NCI-H187 (cell line): ENCODE results near the gene POLR3H.
"Not testable (repeated sequence)": the region's sequence is repeated elsewhere in the genome, so short reads cannot be mapped to it uniquely, and the experiment has no call there.

Experiments
- DNase-seq, 2 experiments: peaks; one replicate each; lab custom pipeline; 2025; lab: John Stamatoyannopoulos, UW

Gene POLR3H

DNA sequence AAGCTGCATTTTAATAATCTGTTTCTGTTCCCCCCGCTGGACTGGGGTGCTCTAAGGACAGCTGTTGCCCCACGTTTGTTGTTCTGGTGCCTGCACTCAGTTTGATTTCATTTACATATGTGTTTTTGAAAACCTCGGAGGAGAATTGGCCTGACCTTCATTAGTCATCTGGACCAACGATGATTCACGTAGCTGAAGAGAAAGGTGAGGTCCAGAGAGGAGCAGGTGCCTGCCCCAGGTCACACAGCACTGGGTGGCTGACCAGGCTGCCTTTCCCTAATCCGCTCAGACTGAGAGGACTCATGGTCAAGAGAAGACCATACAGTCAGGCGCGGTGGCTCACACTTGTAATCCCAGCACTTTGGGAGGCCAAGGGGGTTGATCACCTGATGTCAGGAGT is 20.3 kb upstream of the POLR3H start:
- no peak for DNase-seq

- DNase-seq = no peak
These were observed 18.9 kb upstream of the POLR3H start for GRCh38 chr22:41563051-41563711.

GRCh38 chr22:41562461-41562860 is 18.2 kb upstream of the POLR3H start:
- DNase-seq = no peak

DNA sequence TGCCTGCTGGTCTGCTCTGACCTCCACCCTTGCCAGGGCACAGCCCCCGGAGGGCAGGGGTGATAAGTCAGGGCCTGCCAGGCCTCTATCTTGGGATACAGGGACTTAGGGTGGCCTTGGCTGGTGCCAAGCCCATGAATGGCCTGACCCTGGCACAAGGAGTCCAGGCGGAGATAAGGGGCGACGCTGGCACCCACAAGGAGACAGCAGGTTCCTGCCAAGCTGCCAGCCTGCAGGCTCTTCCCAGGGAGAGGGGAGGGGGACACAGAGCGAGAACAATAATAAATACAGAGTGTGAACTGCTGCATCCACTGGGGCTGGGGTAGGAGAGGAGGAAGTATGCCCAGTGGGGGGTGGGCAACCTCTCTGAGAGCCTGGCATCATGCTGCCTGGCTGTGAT is 17.5 kb upstream of the POLR3H start:
- no peak for DNase-seq

DNA sequence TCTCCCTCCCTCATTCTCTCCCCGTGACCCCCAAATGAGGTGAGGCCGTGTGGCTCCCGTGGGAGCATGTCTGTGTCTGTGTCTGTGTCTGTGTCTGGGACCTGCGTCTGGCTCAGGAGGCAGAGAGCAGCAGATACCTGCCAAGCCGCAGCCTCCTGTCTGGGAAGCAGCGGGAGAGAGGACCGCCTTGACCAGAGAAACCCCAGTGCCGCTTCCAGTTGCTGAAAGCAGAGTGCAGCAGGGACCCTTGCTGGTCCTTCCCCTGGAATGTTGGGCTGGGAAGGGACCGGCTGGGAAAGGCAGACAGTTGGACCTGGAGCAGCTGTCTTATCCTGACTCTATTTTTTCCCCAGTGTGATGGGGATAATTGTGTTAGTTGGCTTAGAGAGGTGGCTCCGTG is 17.1 kb upstream of the POLR3H start:
- no peak for DNase-seq

GRCh38 chr22:41560095-41560471 is 15.8 kb upstream of the POLR3H start:
- no peak for DNase-seq

DNA sequence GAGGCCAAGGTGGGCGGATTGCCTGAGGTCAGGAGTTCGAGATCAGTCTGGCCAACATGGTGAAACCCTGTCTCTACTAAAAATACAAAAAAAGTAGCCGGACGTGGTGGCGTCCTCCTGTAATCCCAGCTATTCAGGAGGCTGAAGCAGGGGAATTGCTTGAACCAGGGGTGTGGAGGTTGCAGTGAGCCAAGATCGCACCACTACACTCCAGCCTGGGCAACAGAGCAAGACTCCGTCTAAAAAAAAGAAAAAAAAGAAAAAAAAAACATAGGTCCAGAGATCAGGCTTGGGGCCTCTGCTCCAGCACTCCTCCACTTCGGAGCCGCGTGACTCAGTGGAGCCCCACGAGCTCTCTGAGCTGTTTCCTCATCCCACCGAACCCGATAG is 14.0 kb upstream of the POLR3H start:
- not testable (repeated sequence) for DNase-seq

- DNase-seq = no peak
These were observed 13.4 kb upstream of the POLR3H start for GRCh38 chr22:41557401-41558240.

DNA sequence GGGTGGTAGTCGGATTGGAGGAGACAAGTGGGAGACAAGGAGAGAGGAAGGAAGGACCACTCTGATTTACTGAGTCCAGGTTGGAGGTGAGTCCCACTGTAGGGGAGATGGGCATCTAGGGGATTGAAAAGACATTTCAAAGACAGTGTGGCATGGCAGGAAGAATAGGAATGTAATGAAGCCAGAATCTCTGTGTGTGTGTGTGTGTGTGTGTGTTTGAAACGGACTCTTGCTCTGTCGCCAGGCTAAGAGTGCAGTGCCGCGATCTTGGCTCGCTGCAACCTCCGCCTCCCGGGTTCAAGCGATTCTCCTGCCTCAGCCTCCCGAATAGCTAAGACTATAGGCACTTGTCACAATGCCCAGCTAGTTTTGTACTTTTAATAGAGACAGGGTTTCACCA is 12.3 kb upstream of the POLR3H start:
- DNase-seq = no peak

GRCh38 chr22:41555325-41555982 is 11.2 kb upstream of the POLR3H start:
- no peak for DNase-seq

GRCh38 chr22:41551877-41552582 is 7.8 kb upstream of the POLR3H start:
- no peak for DNase-seq

GRCh38 chr22:41550952-41551491 is 6.8 kb upstream of the POLR3H start:
- no peak for DNase-seq

GRCh38 chr22:41548830-41549211 is 4.6 kb upstream of the POLR3H start:
- DNase-seq = no peak

DNA sequence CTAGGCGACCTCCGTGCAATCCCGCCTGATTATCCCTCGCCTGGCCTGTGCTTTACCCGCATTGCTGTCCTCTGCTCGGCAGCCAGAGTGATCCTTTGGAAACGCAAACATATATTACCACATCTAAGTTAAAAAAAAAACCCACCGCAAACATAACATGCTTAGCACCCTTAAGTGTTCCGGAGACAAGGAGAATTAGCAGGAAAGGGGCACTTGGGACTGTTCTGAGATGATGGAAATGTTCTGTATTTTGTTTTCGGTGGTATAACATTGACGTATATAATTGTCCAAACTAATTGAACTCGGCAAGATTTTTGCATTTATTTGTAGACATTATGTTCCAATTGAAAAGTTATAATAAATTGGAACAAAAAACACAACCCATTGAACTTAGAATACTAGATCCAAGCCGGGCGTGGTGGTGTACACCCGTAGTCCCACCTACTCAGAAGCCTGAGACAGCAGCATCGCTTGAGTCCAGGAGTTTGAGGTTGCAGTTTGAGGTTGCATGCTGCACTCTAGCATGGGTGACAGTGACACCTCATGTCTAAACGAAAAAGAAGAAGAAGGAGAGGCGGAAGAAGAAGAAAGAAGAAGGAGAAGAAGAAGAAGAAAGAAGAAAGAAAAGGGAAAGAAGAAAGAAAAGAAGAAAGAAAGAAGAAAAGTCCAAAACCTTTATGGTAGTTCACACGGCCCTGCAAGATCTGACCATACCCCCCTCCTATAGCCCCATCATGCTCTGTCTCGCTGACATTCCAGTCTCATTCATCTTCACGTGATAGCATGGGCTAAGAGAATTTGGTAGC is 604 bp upstream of the POLR3H start:
- DNase-seq = no peak

GRCh38 chr22:41542224-41542623 is 2.0 kb downstream of the POLR3H start:
- DNase-seq = no peak

DNA sequence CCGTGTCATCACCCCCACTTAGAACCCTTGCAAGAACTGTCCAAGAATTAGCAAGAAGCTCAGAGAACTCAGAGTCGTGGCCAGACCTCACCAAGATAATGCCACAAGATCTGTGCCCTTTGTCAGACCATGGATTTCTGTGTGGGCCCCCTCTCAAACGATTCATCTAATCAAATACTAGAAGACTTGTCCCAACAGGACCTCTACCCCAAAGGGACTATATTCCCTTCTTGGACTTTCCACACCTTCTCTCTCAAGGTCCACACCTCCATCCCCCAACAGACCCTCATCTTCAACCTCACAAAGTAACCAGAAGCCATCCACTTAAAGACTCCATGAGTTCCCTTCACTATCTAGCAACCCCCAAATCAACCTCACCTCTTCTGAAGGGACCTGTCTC is 2.8 kb downstream of the POLR3H start:
- no peak for DNase-seq

DNA sequence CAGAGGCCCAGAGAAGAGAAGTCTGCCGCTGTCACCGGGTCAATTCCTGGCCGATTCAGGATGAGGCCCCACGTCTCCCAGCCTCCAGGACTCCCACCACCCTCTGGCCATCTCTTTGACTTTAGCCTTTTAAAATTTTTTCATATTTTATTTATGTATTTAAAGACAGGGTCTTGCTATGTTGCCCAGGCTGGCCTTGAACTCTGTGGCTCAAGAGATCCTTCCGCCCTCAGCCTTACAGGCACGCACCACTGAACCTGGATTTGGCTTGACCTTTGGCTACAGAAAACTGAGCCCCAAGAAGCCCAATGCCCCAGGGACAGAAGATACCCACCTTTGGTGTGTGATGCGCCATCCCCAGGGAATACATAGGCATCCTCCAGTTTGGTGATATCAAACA is 3.9 kb downstream of the POLR3H start:
- DNase-seq = no peak

DNA sequence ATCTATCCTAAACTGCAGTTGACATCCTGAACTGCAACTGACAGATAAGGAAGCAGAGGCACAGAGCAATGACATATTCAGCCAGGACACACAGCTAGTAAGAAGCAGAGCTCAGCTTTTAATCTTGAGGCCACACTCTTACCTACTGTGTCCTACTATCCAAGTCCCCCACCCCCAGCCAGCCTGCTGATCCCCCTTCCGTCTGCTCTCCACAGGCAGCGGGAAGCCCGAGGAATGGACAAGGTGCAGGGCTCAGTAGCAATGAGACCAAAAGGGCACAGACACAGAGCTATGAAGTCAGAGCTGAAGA is 4.3 kb downstream of the POLR3H start:
- DNase-seq = no peak

DNA sequence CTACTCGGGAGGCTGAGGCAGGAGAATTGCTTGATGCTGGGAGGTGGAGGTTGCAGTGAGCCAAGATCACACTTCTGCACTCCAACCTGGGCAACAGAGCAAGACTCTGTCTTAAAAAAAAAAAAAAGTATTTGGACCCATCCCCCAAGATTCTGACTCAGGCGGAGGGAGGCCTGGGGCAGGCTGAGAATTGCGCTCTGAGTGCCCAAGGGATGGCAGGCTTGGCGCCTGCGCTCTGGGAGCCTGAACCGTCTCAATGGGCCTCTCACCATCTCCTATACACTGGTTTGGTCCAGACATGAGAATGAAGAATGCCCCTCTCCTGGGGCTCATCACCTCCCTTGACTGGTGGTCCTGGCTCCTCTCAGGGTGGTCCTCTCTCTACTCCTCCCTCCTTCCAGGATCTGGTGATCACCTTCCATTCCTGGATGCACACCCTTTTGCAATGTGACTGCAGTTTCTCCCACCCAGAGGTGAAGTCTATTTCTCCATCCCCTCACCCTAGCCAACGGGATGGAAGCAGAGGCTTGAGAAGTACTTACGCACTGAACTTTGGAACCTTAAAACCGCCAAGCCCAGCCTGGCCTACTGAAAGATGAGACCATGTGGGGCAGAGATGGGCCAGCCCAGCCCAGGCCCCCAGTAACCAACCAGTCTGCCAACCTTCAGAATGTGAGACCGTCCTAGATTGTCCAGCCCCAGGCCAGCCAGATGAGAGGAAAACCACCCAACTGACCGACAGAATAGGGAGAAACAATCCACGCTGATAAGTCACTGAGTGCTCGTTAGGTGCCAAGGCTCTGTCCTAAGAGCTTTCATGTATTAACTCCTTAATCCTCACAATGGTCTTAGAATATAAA is 4.9 kb downstream of the POLR3H start:
- no peak for DNase-seq

GRCh38 chr22:41538583-41538982 is 5.7 kb downstream of the POLR3H start:
- DNase-seq = no peak

- DNase-seq = no peak
These were observed 7.1 kb downstream of the POLR3H start for GRCh38 chr22:41537203-41537602.
